Articular chondrocyte of knee joint (primary cell): ENCODE results near the gene PMEL. TPM values are rescaled to one million over a fixed set of nuclear protein-coding genes. Genes with fewer than 3 reads are reported as not detected.

Experiments used
- total RNA-seq: library from RNA; depleted of rRNA; stranded (reverse); fragments of >200 nt; gene quantifications from 2 replicates; pipeline ENCODE4 v1.2.3, GENCODE V29; 2012

The PMEL gene
- 0.32 and 0.39 TPM in 2 replicates for total RNA-seq

DNA sequence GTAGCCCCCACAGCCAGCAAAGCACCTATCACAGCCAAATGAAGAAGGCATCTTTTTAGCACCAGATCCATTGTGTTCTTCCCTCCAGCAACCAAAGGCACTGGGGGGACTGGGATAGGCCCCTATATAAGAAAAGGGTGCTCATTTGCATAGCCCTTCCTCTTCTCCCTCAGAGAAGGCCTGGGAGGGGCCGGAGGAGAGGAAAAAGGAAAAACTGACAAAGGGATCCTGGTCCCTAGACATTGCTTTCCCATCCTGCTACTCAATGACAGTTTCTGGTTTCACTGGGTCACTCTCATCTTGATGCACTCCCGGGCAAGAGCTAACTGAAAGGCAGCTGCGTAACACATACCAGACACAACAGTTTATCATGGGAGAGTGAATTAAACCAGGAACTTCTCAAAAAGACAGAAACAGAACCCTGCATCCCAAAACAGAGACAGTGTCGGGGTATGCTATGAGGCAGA lies at the start of gene PMEL:
PMEL (minus strand) TSS at position 102 of the 467 bp plus-strand sequence; CDS start at position 71, 31 bp downstream.

DNA sequence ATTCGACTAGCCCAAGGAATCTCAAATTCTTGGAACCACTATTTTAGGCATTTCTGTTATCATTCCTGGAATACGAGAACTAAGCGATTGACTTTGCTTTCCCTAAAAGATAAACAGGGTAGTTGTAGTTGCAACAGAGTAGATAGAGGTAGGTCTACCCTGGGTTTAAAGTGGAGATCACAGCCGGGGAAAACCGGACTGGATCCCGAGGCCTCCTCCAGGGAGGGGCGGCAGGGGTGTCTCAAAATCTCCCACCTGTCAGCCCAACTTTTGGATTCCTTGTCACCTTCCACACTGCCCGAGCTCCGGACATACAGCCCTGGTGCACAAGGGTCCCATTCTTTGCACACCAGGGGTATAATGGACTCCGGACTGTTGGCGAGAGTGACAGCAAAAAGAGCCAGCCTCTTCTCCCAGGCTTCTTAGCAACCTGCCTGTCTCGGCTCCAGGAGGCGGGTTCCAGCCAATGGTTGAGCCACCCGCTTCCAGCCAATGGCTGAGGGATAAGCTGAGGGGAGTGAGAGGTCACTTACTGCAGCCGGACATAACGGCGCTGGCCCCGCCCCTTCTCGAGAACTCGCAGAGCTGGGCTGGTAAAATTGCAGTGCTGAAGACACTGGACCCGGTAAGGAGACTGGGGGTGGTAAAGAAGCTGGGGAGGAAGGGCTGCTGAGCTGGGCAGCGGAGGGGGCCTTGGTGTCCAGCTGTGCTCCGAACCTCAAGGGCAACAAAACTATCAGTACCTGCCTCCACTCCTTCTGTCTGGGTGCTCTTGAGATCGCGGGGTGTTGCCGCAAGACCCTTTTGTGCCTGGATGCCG lies 31.1 kb upstream of the PMEL start, which contains the start of gene SUOX:
SUOX (plus strand) TSS at position 562 of the 820 bp plus-strand sequence. CDS start 4,946 bp downstream, outside the sequence.

DNA sequence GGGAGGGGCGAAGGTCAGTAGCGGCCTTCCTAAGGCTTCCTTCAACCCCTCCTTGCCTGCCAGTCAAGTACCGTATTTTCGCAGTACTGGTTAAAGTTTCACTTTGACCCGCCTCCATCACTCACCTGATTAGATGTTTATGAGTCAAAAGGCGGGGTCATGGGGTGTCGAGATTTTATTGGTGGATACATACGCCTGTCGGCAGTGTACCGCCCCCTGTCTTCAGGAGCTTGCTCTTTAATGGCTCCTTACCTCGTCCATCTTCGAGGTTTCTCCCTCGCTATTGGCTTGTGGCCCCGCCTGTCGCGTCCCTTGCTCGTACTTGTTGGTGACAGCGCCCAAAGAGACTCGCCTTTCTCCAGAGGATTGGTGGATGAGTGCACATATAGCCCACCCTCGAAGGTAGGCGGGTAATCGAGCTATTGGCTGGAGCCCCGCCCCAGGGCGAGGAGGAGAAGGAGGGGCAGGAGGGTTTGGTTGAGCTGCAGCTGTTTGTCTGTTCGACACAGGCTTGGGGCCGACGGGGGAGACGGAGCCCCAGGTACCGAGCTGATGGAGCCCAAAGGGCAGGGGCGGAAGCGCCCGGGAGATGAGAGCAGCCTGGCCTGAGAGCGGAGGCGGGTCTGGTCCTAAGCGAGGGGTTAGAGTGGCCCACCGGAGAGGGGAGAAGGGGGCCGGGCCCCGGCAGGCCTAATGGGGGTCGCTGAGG lies 7.9 kb upstream of the PMEL start, which contains the start of gene RAB5B:
RAB5B (plus strand) TSS at position 480 of the 709 bp plus-strand sequence. CDS start 12,883 bp downstream, outside the sequence.

DNA sequence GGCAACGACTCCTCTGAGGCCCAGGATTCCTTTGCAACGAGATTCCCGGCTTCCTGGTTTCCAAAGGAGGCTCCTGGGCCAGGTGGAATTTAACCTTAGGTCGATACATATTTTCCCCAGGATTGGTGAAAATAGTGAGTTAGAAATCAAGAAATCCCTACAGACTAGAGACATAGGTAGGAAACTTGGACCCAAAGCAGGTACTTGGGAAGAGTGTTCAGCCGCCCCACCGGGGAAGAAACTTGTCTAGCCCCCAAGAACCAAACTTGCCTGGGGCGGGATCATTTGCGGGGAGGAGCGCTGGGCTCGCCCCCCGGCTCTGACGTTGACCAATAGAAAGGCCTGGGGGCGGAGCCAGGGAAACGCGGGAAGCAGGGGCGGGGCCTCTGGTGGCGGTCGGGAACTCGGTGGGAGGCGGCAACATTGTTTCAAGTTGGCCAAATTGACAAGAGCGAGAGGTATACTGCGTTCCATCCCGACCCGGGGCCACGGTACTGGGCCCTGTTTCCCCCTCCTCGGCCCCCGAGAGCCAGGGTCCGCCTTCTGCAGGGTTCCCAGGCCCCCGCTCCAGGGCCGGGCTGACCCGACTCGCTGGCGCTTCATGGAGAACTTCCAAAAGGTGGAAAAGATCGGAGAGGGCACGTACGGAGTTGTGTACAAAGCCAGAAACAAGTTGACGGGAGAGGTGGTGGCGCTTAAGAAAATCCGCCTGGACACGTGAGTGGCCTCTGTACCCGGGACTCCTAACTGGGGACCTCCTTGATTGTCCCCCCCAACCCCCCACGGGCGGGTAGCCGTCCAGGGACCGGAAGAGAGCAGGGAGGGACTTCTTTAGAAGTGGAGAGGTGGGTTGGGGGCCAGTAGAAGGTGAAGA lies 803 bp upstream of the PMEL start, which contains the start of gene CDK2:
CDK2 (plus strand) TSS at position 423 of the 874 bp plus-strand sequence; CDS start at position 602, 179 bp downstream.

DNA sequence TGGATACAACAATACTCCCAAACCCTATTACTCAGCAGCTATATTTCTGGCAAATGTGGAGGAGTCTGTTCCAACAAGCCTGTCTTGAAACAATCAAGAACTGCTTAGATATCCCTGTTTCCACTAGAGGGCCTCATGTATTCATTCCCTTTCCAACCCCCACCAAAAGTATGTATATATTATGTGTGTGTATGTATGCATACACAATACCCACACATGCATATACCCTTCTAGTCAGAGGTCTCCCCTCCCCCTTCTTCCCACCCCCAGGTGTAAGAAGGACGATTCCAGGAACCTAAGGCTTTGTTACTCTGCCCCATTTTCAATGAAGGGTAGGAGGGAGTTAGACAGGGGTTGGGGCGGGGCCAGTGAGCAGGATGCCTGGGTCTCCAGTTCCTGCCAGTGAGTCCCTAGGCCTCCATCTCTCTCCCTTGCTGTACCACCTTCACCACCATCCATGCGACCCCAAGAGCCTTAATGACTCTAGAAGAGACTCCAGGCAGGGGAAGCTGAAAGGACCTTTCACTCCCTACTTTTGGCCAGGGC lies 35.0 kb downstream of the PMEL start, which contains the start of gene DGKA:
DGKA (plus strand) TSS at position 392 of the 546 bp plus-strand sequence. CDS start 5,342 bp downstream, outside the sequence.

DNA sequence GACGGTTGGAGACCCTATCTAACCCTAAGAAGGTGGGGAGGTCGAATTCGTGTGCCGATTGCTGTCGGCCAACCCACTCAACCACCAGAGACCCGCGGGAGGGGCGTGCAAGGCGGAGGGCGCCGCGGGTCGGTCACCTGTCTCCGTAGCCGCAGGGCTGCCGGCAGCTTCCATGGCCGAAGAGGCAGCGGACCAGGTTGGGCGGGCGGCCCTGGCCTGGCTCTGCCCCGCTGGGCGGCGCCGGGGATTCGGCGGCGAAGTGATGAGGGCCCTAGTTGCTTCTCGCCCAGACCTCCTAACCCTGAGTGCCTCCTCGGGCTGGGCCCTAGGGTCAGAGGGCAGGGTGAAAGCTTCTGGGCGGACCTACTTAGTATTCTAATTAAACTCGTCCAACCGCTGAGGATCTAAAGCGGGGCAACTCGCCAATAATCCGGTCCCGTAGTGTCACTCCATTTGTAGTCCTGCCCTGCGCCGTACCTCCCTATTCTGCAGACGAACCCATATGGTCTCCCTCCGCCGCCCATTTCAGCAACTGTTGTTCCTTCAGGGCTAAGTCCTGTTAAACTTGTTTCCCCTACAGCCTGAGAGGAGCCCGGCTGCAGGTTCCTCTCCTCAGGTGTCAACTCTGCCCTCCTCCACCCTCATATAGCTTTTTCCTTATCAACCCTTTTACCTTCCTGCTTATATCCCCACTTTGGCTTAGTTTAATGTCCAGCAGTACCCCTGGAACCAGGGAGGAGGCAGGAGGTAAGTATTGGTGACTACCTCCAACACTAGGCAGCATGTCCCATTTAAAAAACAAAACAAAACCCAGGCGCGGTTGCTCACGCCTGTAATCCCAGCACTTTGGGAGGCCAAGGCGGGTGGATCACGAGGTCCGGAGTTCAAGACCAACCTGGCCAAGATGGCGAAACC lies 38.0 kb downstream of the PMEL start, which contains the start of gene PYM1:
PYM1 (minus strand) TSS at position 307 of the 915 bp plus-strand sequence; CDS start at position 174, 133 bp downstream.

Other genes starting within 250 kb of the PMEL start
- gene BLOC1S1, start 250.0 kb downstream of the PMEL start, total RNA-seq, result 58.5 and 75.5 TPM in 2 replicates
- gene RDH5, start 245.6 kb downstream of the PMEL start, total RNA-seq, result 60.9 and 66.7 TPM in 2 replicates
- 2,567 and 3,055 TPM in 2 replicates for gene CD63, start 237.0 kb downstream of the PMEL start, total RNA-seq
- 3.7 and 3.8 TPM in 2 replicates for gene GDF11, start 222.9 kb downstream of the PMEL start, total RNA-seq
- 64.0 and 86.7 TPM in 2 replicates for gene SARNP, start 148.3 kb downstream of the PMEL start, total RNA-seq
- gene ORMDL2, start 148.0 kb downstream of the PMEL start, total RNA-seq, result 12.9 TPM in 2 replicates
- gene DNAJC14, start 136.5 kb downstream of the PMEL start, total RNA-seq, result 43.8 and 50.7 TPM in 2 replicates
- gene MMP19, start 123.1 kb downstream of the PMEL start, total RNA-seq, result 5.2 and 5.3 TPM in 2 replicates
- gene PYM1, start 38.1 kb downstream of the PMEL start, total RNA-seq, result 27.6 and 33.6 TPM in 2 replicates
- 48.5 and 66.9 TPM in 2 replicates for gene DGKA, start 34.9 kb downstream of the PMEL start, total RNA-seq
- 20.1 and 23.0 TPM in 2 replicates for gene CDK2, start 788 bp upstream of the PMEL start, total RNA-seq
- 73.7 and 76.3 TPM in 2 replicates for gene RAB5B, start 8.0 kb upstream of the PMEL start, total RNA-seq
- 11.6 and 13.9 TPM in 2 replicates for gene SUOX, start 31.2 kb upstream of the PMEL start, total RNA-seq
- 1.8 and 1.9 TPM in 2 replicates for gene IKZF4, start 55.0 kb upstream of the PMEL start, total RNA-seq
- 336 and 547 TPM in 2 replicates for gene RPS26, start 75.9 kb upstream of the PMEL start, total RNA-seq
- gene ERBB3, start 114.1 kb upstream of the PMEL start, total RNA-seq, result 0.65 and 0.91 TPM in 2 replicates
- gene PA2G4, start 138.5 kb upstream of the PMEL start, total RNA-seq, result 95.9 and 100 TPM in 2 replicates
- gene RPL41, start 150.6 kb upstream of the PMEL start, total RNA-seq, result 1,970 and 2,516 TPM in 2 replicates
- gene ZC3H10, start 152.2 kb upstream of the PMEL start, total RNA-seq, result 5.7 and 7.4 TPM in 2 replicates
- 212 and 228 TPM in 2 replicates for gene ESYT1, start 162.2 kb upstream of the PMEL start, total RNA-seq
- 59.9 and 62.3 TPM in 2 replicates for gene MYL6B, start 186.5 kb upstream of the PMEL start, total RNA-seq
- gene MYL6, start 192.3 kb upstream of the PMEL start, total RNA-seq, result 1,601 and 1,692 TPM in 2 replicates
- gene SMARCC2, start 223.4 kb upstream of the PMEL start, total RNA-seq, result 56.1 and 59.6 TPM in 2 replicates